HepG2 (cell line): ENCODE measurements around the gene VKORC1. TPM values are rescaled to one million over a fixed set of nuclear protein-coding genes. Genes with fewer than 3 reads are reported as not detected.

ENCODE experiments used
- FOXO1 ChIP-seq: sonication (generic); formaldehyde crosslinking; IDR thresholded peaks from 2 replicates; pipeline ENCODE4 v1.4.0; 2020; ENCODE audit warnings: missing genetic modification reagents
- IKZF1 ChIP-seq: fragments of 450-650 bp; IDR thresholded peaks from 2 replicates; pipeline ENCODE4 v1.7.1; 2016
- KLF6 ChIP-seq: IDR thresholded peaks from 2 replicates; pipeline ENCODE4 v1.8.0; 2016; ENCODE audit warnings: missing biosample characterization, missing genetic modification reagents
- MIER3 ChIP-seq: IDR thresholded peaks from 2 replicates; pipeline ENCODE4 v1.6.1; 2016; ENCODE audit warnings: missing compliant biosample characterization, borderline replicate concordance
- SIN3B ChIP-seq: fragments of 150-350 bp; IDR thresholded peaks from 2 replicates; pipeline ENCODE4 v1.6.1; 2014; ENCODE audit warnings: low read length
- ZBTB40 ChIP-seq, 2 experiments: fragments of 450-650 bp in 1 of 2; sonication (generic) in 1 of 2; formaldehyde crosslinking in 1 of 2; IDR thresholded peaks; 2 replicates each; pipeline versions ENCODE4 v1.6.1 to v1.8.0; 2016 to 2022; ENCODE audit warnings: antibody characterized with exemption in 1 of 2, mild to moderate bottlenecking in 1 of 2, missing genetic modification reagents in 1 of 2
- ZNF331 ChIP-seq: sonication (generic); formaldehyde crosslinking; IDR thresholded peaks from 2 replicates; pipeline ENCODE4 v1.4.0; 2020; ENCODE audit warnings: missing genetic modification reagents
- ZNF574 ChIP-seq: sonication (generic); formaldehyde crosslinking; IDR thresholded peaks from 2 replicates; pipeline ENCODE4 v1.4.0; 2020; ENCODE audit warnings: missing genetic modification reagents
- polyA plus RNA-seq, 8 experiments: library from polyadenylated mRNA; depleted of rRNA in 3 of 8; stranded (reverse) in 7 of 8; unstranded in 1 of 8; fragments of >200 nt; fragmentation: Illumina TruSeq in 4 of 8; extraction: Trizol in 4 of 8; gene quantifications; 2 replicates each; pipeline versions ENCODE4 v1.2.1 to v1.2.3, GENCODE V29; 2011 to 2016; ENCODE audit warnings: low read depth in 4 of 8, missing spikeins in 1 of 8, mixed read lengths in 1 of 8; ENCODE audit not compliant: insufficient read depth in 1 of 8
- total RNA-seq, 5 experiments: library from RNA; depleted of rRNA; stranded (reverse); fragments of >200 nt; fragmentation: Illumina TruSeq; extraction: Trizol; gene quantifications; 2 replicates each; pipeline ENCODE4 v1.2.3, GENCODE V29; 2016; ENCODE audit warnings: low read depth in 1 of 5

Gene VKORC1
- total and polyA plus RNA-seq, 2 of the 13 experiments (the other 11 are each of a cell fraction or from before 2014, with no cell fraction given): 141 to 615 TPM

GRCh38 chr16:31093132-31093703, 1.4 kb downstream of the VKORC1 start (continued):
- TF ChIP-seq ZBTB40 (IDR thresholded peaks at IDR 0.05) (no peak), ZBTB40 (CRISPR knock-in tag; IDR thresholded peaks at IDR 0.05) (0 out of 2 replicates have a peak, but pooled peaks have one; percentile 13), SIN3B (no peak), ZNF331 (CRISPR knock-in tag) (0 out of 2 replicates have a peak, but pooled peaks have one; percentile 21), ZNF574 (CRISPR knock-in tag) (peak; percentile 15; the same call in 1 of the 2 replicates), IKZF1 (no peak), FOXO1 (CRISPR knock-in tag) (0 out of 2 replicates have a peak, but pooled peaks have one; percentile 26), MIER3 (0 out of 2 replicates have a peak, but pooled peaks have one; percentile 55), KLF6 (0 out of 2 replicates have a peak, but pooled peaks have one; percentile 42)
